ENCODE measurements around the gene KLHL22.

- TF ChIP-seq CTCF (IDR thresholded peaks at IDR 0.05) (no peak), POLR2A (IDR thresholded peaks at IDR 0.05; ENCODE audit: low read depth) (no peak)
Observed at GRCh38 chr22:20424932-20425565, 70.5 kb downstream of the KLHL22 start.

All from esophagus muscularis mucosa (tissue), 3 donors.